Activated CD8-positive, alpha-beta T cell treated with anti-CD3 and anti-CD28 coated beads, Interleukin-2, amount 10 ng/mL, durations not matched to agents 7 days and 5 days (primary cell): Measurements from ENCODE around the gene ATG4B. TPM values are rescaled to one million over a fixed set of nuclear protein-coding genes. Genes with fewer than 3 reads are reported as not detected.

Experiments
- ATAC-seq: fragments of 150-1000 bp; cut with Tn5 transposase; one replicate; pipeline ENCODE4 v1.10.0; 2021; ENCODE audit warnings: moderate library complexity
- CTCF ChIA-PET: fragments of 350-600 bp; sonication (Branson Sonifier 250); formaldehyde crosslinking; loops from one replicate; lab custom pipeline; 2021; ENCODE audit warnings: antibody characterized with exemption; lab: Charles Lee
- POLR2A ChIA-PET: fragments of 350-600 bp; sonication (Branson Sonifier 250); formaldehyde crosslinking; loops from one replicate; lab custom pipeline; 2021; ENCODE audit warnings: antibody characterized with exemption; lab: Charles Lee
- DNase-seq: peaks from one replicate; pipeline ENCODE4 v3.0.0-alpha.2; 2020
- H3K27ac Mint-ChIP-seq: one replicate; pipeline ENCODE4 v1.8.0; 2021; ENCODE audit warnings: mild to moderate bottlenecking, mixed read lengths
- H3K27me3 Mint-ChIP-seq: one replicate; pipeline ENCODE4 v1.8.0; 2021; ENCODE audit warnings: low read depth, mixed read lengths
- H3K36me3 Mint-ChIP-seq: one replicate; pipeline ENCODE4 v1.8.0; 2021; ENCODE audit warnings: low read depth, mixed read lengths
- H3K4me1 Mint-ChIP-seq: one replicate; pipeline ENCODE4 v1.8.0; 2021; ENCODE audit warnings: low read depth, mixed read lengths
- H3K4me3 Mint-ChIP-seq: one replicate; pipeline ENCODE4 v1.8.0; 2021; ENCODE audit warnings: mild to moderate bottlenecking, mixed read lengths
- H3K9me3 Mint-ChIP-seq: one replicate; pipeline ENCODE4 v1.8.0; 2022; ENCODE audit warnings: mixed read lengths; ENCODE audit not compliant: insufficient read depth
- total RNA-seq, 2 experiments: library from RNA; stranded (reverse); gene quantifications; one replicate each; pipeline ENCODE4 v1.2.3, GENCODE V29; 2021

Gene ATG4B
- total RNA-seq, 2 experiments from 2014 or later: 81.2 to 94.6 TPM

GRCh38 chr2:241601841-241602240, 35.7 kb upstream of the ATG4B start:
- no peaks in the 10 kb centered on the region for H3K9me3 Mint-ChIP-seq
- ChIA-PET CTCF (no interaction called here), POLR2A (no interaction called here)
- ATAC-seq: no peak
- no peak for DNase-seq
- H3K27me3 Mint-ChIP-seq: no peaks in the 10 kb centered on the region
- no peaks in the 10 kb centered on the region for H3K4me1 Mint-ChIP-seq
- H3K36me3 Mint-ChIP-seq: peaks cover 24% of the 10 kb centered on the region
- H3K4me3 Mint-ChIP-seq: no peak overlapping the region
- no peak overlapping the region for H3K27ac Mint-ChIP-seq

- peaks cover 24% of the 10 kb centered on the region for H3K36me3 Mint-ChIP-seq
- ChIA-PET CTCF (no interaction called here), POLR2A (no interaction called here)
- no peaks in the 10 kb centered on the region for H3K4me1 Mint-ChIP-seq
- H3K27ac Mint-ChIP-seq: no peak overlapping the region
- no peak for DNase-seq
- no peaks in the 10 kb centered on the region for H3K9me3 Mint-ChIP-seq
- no peak overlapping the region for H3K4me3 Mint-ChIP-seq
- ATAC-seq: no peak
- no peaks in the 10 kb centered on the region for H3K27me3 Mint-ChIP-seq
Measured at GRCh38 chr2:241602720-241603119, 34.8 kb upstream of the ATG4B start.

- H3K4me1 Mint-ChIP-seq: peaks cover 5% of the 10 kb centered on the region
- peaks cover 28% of the 10 kb centered on the region for H3K36me3 Mint-ChIP-seq
- ChIA-PET POLR2A (no interaction called here), CTCF (no interaction called here)
- H3K9me3 Mint-ChIP-seq: no peaks in the 10 kb centered on the region
- H3K27me3 Mint-ChIP-seq: no peaks in the 10 kb centered on the region
- ATAC-seq (no peak), DNase-seq (no peak)
- H3K4me3 Mint-ChIP-seq: no peak overlapping the region
- no peak overlapping the region for H3K27ac Mint-ChIP-seq
Measured at GRCh38 chr2:241603686-241604085, 33.8 kb upstream of the ATG4B start.

GRCh38 chr2:241606186-241606585, 31.3 kb upstream of the ATG4B start:
- no peak overlapping the region for H3K27ac Mint-ChIP-seq
- POLR2A ChIA-PET: no interaction called here
- CTCF ChIA-PET: no interaction called here

GRCh38 chr2:241607162-241607885, 30.2 kb upstream of the ATG4B start:
- no peak overlapping the region for H3K27ac Mint-ChIP-seq
- peaks cover 18% of the 10 kb centered on the region for H3K4me1 Mint-ChIP-seq
- ChIA-PET POLR2A (no interaction called here), CTCF (no interaction called here)
- H3K27me3 Mint-ChIP-seq: no peaks in the 10 kb centered on the region
- no peaks in the 10 kb centered on the region for H3K9me3 Mint-ChIP-seq
- H3K4me3 Mint-ChIP-seq: no peak overlapping the region
- peaks cover 14% of the 10 kb centered on the region for H3K36me3 Mint-ChIP-seq
- DNase-seq: no peak
- ATAC-seq: no peak

More at GRCh38 chr2:241606186-241606585, 31.3 kb upstream of the ATG4B start:
- H3K9me3 Mint-ChIP-seq: no peaks in the 10 kb centered on the region
- no peak for ATAC-seq
- DNase-seq: no peak
- no peaks in the 10 kb centered on the region for H3K27me3 Mint-ChIP-seq
- peaks cover 18% of the 10 kb centered on the region for H3K4me1 Mint-ChIP-seq
- H3K36me3 Mint-ChIP-seq: peaks cover 19% of the 10 kb centered on the region
- no peak overlapping the region for H3K4me3 Mint-ChIP-seq

- DNase-seq: peak; percentile 40
- Mint-ChIP-seq H3K36me3 (peaks cover 11% of the 10 kb centered on the region), H3K4me1 (peaks cover 18% of the 10 kb centered on the region), H3K27me3 (no peaks in the 10 kb centered on the region), H3K27ac (peak overlapping the region; percentile 11), H3K4me3 (peak overlapping the region; percentile 49), H3K9me3 (no peaks in the 10 kb centered on the region)
- ChIA-PET POLR2A (no interaction called here), CTCF (interaction anchor here (1.2 to 2.6 kb wide), 3 partner anchors 9 to 13 kb away, joined by 5 to 17 read pairs (median 5); no protein-coding TSS in a partner anchor)
- no peak for ATAC-seq
Measured at GRCh38 chr2:241608881-241609280, 28.6 kb upstream of the ATG4B start.

GRCh38 chr2:241609859-241610793, 27.4 kb upstream of the ATG4B start:
- peaks cover 24% of the 10 kb centered on the region for H3K4me1 Mint-ChIP-seq
- H3K4me3 Mint-ChIP-seq: peak overlapping the region; percentile 63
- peaks cover 10% of the 10 kb centered on the region for H3K36me3 Mint-ChIP-seq
- no peaks in the 10 kb centered on the region for H3K27me3 Mint-ChIP-seq
- DNase-seq: peak; percentile 95
- ChIA-PET CTCF (interaction anchor here (0.6 to 2.6 kb wide), 7 partner anchors 8 to 288 kb away, joined by 3 to 17 read pairs (median 5); partner anchors contain the start of gene DTYMK), POLR2A (interaction anchor here (0.6 kb wide), 1 partner anchor 51 kb away, joined by 3 read pairs; no protein-coding TSS in a partner anchor)
- peak; percentile 99 for ATAC-seq
- no peaks in the 10 kb centered on the region for H3K9me3 Mint-ChIP-seq
- H3K27ac Mint-ChIP-seq: peak overlapping the region; percentile 76

GRCh38 chr2:241611062-241611461, 26.4 kb upstream of the ATG4B start:
- Mint-ChIP-seq H3K9me3 (no peaks in the 10 kb centered on the region), H3K36me3 (peaks cover 10% of the 10 kb centered on the region), H3K27me3 (no peaks in the 10 kb centered on the region), H3K4me3 (peak overlapping the region; percentile 63), H3K4me1 (peaks cover 34% of the 10 kb centered on the region), H3K27ac (peak overlapping the region; percentile 76)
- DNase-seq (no peak), ATAC-seq (no peak)
- ChIA-PET CTCF (interaction anchor here (1.0 kb wide), 1 partner anchor 19 kb away, joined by 4 read pairs; no protein-coding TSS in a partner anchor), POLR2A (interaction anchor here (0.6 kb wide), 1 partner anchor 50 kb away, joined by 3 read pairs; no protein-coding TSS in a partner anchor)

GRCh38 chr2:241612156-241613016, 25.1 kb upstream of the ATG4B start:
- Mint-ChIP-seq H3K4me3 (no peak overlapping the region), H3K36me3 (peaks cover 7% of the 10 kb centered on the region), H3K4me1 (peaks cover 44% of the 10 kb centered on the region), H3K9me3 (no peaks in the 10 kb centered on the region), H3K27me3 (no peaks in the 10 kb centered on the region), H3K27ac (no peak overlapping the region)
- ATAC-seq: no peak
- POLR2A ChIA-PET: interaction anchor here (0.6 to 0.9 kb wide), 2 partner anchors 30 to 244 kb away, joined by 3 to 5 read pairs; no protein-coding TSS in a partner anchor
- CTCF ChIA-PET: no interaction called here
- no peak for DNase-seq

GRCh38 chr2:241613017-241613780, 24.3 kb upstream of the ATG4B start:
- DNase-seq (no peak), ATAC-seq (no peak)
- H3K4me3 Mint-ChIP-seq: no peak overlapping the region
- CTCF ChIA-PET: no interaction called here
- POLR2A ChIA-PET: interaction anchor here (0.5 to 0.9 kb wide), 2 partner anchors 9 to 72 kb away, joined by 3 to 4 read pairs; no protein-coding TSS in a partner anchor
- peaks cover 4% of the 10 kb centered on the region for H3K36me3 Mint-ChIP-seq
- H3K27me3 Mint-ChIP-seq: no peaks in the 10 kb centered on the region
- H3K9me3 Mint-ChIP-seq: no peaks in the 10 kb centered on the region
- peaks cover 52% of the 10 kb centered on the region for H3K4me1 Mint-ChIP-seq
- H3K27ac Mint-ChIP-seq: no peak overlapping the region
